HG03095 (cell line): Measurements from ENCODE around the gene KCMF1.
"Not testable (repeated sequence)": the region's sequence is repeated elsewhere in the genome, so short reads cannot be mapped to it uniquely, and the experiment has no call there.

Experiments used
- ATAC-seq: cut with Tn5 transposase; IDR thresholded peaks from one replicate; pipeline ENCODE4 v1.9.1; 2021; ENCODE audit warnings: moderate library complexity; ENCODE audit not compliant: unreplicated experiment

Gene KCMF1

DNA sequence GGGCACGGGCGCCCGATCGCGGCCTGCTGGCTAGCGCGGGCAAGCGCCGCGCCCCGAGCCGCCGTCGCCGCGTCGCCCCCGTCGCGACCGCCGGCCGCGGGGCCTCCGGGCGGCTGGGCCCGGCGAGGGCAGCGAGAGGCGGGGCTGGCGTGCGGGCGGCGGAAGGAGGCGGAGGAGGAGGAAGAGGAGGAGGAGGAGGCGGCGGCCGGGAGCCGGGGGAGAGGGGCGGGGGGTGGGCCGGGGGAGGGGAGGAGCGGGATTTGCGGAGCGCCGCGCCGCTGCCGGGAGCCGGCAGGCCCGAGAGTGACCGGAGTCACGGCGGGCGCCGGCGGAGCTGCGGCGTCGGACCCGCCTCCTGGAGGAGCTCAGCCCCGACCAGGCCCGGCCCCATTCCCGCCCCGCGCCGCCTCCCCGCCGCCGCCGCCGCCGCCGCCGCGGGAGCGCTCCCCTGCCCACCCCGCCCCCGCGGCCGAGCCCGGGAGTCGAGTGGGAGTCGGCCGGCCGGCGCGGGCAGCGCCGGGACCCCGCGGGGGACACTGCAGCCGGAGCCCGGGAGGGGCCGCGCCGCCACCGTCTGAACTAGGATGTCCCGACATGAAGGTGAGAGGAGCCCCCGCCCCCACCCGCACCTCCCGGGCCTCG is at the start of gene KCMF1:
Gene KCMF1 (plus strand): TSS at position 294 of the 642 bp plus-strand sequence. CDS start 291 bp downstream, at position 585.
- peak; percentile 51 for ATAC-seq

DNA sequence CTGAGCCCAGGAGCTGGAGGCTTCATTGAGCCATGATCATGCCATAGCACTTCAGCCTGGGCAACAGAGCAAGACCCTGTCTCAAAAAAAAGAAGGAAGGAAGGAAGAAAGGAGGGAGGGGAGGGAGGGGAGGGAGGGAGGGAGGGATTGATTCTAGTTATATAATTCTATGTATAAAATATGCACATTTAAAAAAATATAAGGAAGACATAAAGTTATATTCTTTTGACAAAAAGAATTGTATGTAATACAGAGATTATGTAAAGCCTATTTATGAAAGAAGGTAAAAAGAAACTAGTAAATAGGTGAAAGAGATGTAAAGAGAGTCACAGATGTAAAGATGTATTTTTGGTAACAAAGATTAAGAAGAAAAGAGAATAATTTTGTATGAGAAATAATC is 48.0 kb upstream of the KCMF1 start:
- no peak for ATAC-seq

DNA sequence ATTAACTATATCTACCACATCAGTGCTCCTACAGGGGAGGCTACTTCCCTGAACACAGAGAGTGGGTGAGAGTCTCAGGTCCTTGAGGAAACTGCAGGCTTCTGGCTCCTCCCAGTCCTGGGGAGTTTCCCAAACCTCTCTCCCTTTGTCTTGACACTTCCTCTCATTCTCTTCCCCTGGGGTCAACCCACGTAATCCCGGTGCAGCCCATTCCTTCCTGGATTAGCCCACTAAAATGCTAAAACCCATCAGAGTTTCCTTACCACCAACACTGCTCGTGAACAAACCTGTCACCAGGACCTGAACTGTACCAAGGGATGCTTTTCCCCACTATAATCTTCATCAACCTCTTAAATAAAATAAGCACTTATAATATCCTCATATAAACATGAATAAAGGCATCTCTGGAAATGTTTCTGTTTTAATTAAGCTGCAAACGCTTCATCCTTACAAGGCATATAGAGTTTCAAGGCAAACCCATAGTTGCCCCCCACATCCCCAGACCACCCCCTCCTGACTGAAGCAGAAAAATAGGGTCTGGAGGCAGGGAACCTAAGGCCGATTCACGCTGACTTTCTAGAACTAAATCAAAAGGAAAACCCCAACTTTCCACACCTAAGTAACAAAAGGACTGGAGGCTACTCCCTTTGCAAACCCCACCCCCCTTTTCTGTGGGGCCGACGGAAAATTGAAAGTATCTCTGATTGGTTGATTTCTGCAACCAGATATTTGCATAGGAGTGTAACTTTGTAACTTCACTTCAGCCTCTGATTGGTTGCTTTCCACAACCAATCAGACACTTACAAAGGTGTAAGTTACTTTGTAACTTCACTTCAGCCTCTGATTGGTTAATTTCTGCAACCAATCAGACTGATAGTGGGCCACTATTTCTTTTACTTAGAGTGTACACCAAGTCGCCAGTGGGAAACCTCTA is 46.5 kb upstream of the KCMF1 start:
- no peak for ATAC-seq

DNA sequence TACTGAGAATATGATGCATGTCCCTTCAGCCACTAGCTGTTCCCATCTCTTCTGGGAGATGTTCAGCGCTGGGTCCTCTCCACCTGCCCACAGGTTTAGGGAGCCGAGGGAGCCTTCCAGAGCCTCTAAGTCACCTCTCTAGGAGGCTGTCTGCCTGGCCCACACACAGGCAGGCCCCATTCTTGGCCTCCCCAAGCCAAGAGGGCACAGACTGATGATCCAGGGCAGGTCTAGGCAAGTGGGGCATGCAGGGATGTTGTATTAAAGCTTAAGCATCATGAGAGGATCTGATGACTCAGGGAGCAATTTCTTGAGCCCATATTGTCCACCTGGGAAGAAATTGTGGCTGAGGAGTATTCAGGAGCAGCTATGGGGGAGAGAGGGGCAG is 45.6 kb upstream of the KCMF1 start:
- peak; percentile 1 for ATAC-seq

DNA sequence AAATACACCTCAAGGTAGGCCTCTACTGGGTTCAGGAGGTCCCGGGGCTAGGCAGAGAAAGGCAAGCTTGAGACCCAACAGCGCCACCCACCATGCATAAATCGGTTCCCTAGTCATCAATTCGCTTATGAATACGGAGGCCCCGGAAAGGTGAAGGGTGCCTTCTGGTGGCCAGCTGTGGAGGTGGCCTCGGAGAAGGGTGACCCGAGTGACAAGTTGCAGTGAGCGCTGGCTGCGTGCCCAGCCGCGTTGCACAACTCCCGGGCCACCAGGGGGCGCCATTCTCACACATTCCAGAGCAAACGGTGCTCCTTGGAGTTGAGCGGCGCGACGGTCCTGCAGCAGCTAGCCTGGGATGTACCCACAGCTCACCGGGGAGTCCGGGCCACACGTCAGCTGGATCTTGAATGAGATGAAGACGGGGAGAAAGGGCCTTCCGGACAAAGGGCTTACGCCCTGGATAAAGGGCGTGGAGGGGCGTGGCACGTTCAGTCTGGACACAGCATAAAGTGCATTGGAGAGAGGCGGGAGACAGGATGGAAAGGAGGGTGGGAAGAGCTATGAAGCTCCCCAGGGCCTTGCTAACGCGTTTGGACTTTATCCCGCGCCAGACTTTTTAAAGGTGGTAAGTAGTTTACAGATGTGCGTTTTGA is 45.1 kb upstream of the KCMF1 start:
- peak; percentile 80 for ATAC-seq

DNA sequence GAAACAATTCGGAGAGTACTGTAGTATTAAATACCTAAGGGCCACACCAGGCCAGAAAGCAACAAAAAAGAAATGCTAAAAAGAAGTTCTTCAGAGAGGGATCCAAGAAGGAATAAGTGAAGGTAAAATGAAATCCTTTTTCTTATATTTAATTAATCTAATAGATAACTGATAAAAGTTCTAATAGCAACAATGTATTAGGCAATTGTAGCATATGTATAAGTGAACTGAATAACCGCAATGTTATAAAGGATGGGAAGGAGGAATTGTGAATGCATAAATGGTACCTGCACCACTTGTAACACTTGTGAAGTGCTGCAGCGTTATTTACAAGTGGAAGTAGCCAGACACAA is 43.7 kb upstream of the KCMF1 start:
- no peak for ATAC-seq

DNA sequence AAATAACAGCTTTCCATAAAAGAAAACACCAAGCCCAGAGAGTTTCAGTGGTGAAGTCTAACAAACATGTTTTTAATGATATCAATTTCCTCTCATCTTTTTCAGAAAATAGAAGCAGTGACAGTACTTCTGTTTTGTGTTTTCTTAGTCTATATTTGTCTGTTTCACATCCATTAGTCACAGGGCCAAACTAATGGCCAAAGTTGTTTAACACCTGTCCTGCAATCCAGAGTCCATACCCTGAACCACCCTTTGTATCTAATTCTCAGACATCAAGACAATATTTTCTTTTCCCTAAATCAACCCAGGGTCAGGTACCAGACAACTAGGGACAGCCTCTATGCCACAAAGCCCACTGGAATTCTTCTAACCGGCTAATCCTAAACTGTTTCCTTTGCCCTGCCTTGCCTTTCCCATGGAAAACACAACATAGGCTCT is 39.6 kb upstream of the KCMF1 start:
- peak; percentile 74 for ATAC-seq

DNA sequence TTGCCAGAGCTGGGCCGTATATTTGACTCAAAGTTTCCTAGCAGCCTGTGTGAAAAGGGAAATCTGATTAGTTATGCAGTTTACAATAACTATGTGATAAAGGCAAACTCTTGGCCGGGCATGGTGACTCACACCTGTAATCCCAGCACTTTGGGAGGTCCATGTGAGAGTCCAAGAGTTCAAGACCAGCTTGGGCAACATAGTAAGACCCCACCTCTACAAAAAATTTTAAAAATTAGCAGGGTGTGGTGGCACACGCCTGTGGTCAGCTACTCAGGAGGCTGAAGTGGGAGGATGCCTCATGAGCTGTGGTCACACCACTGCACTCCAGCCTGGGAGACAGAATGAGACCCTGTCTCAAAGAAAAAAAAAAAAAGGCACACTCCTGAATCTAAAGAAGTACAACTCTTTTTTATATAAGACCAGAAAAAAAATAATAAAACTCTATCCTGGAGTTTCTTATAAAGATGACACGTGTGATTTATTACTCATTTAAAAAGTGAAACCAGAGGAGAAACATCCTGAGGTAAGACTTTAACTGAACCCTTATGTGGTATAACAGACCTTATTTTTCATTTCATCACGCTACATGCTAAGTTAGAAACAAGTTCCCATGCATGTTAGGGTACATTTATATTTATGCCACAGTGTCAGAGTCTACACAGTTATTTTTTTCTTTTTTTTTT is 32.6 kb upstream of the KCMF1 start:
- peak; percentile 32 for ATAC-seq

DNA sequence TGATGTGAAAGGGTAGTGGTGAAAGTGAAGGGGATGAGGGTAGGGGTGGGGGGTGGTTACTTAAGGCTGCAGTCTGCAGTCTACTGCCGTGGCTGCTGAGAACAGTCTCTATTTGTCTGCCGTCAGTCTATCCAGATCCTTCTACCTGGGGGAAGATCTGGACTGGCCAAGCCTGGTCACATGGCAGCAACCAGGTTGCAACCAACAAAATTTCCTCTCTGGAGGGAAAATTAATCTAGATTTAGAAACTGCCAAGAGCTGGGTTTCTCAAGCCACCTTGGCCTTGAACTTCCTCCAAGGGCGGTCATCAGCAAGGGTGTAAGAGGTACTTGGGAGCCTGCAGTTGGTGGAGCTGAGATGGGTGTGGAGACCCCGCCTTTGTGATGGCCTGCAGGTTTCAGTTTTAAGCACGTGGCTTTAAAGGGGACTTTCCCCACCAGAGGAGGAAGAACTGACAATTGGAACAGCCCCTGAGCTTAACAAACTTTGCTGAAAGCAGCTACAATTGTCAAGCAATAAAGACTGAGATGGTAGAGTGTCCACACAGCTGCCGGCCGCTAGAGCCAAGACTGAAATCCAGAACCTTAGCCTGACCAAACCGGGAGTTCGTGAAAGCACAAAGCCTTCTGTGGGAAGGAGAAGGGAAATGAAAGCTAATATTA is 31.4 kb upstream of the KCMF1 start:
- ATAC-seq, result peak; percentile 72

DNA sequence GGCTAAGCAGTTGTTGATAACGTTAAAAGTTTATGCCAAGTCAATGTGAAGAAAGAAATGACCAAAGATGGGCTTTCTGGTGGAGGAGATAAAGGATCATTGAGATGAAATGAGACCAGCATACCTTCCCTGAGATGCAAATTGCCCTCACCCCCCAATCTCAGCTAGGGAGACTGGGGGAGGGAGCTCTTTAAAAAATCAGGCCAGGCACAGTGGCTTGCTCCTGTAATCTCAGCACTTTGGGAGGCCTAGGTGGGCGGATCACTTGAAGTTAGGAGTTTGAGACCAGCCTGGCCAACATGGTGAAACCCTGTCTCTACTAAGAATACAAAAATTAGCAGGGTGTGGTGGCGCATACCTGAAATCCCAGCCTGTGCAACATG is 30.9 kb upstream of the KCMF1 start:
- ATAC-seq, result peak; percentile 2

DNA sequence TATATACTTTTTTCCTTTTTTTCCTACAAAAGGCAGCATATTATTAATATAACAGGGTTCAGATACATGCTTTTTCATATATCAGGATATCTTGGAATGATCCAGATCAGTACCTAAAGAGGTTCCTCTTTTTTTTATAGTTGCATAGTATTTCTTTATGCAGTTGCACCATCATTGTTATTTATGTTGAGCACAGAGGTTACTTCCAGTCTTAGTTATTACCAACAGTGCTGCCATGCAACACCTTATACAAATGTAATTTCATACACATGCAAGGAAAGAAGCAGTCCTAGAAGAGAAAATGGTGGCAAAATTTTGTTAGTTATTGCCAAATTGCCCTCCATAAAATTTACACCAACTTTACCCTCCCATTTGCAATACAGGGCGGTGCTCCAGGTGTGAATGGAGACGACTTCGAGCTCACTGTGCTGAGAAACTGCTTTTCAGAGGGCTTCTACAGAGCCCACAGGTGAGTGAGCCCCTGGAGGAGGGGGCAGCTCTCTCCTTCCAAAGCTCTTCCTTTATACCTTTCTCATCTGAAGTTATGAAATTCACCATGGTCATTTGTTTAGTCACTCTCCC is 30.0 kb upstream of the KCMF1 start:
- ATAC-seq, result no peak

DNA sequence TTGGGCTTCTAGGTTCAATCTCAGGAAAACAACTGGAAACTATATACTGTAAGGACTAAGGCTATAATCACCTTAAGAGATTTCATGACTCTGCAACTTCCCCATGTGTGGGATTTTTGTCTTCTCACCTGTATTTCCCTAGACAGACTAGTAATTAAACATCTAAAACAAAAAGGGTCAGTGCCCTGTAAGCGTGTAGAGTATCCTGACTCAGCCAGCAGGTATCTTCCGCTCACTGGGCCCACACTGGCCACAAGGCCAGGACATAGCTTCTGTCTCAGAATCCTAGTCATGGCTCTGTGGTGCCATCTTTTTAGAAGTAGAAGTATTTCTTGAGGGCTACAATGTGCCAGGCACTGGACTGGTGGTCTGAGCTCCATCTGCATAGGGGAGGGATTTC is 28.8 kb upstream of the KCMF1 start:
- ATAC-seq, result no peak

DNA sequence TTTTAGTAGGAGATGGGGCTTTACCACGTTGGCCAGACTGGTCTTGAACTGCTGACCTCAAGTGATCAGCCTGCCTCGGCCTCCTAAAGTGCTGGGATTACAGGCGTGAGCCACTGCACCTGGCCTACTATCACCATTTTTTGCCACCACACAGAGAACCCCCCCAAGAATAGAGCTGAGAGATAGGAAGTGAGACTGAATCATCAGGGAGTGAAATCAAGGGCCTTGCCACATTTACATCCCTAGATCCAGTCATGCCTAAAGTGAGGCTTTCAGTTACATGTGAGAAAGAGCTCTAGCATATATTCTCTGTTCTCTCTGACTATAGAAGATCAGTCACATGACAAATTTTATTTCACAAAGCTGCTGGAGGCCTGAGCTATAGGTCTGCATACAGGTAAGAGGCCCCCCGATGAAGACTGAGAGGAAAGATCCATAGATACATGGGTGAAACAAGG is 28.0 kb upstream of the KCMF1 start:
- ATAC-seq, result peak; percentile 39

DNA sequence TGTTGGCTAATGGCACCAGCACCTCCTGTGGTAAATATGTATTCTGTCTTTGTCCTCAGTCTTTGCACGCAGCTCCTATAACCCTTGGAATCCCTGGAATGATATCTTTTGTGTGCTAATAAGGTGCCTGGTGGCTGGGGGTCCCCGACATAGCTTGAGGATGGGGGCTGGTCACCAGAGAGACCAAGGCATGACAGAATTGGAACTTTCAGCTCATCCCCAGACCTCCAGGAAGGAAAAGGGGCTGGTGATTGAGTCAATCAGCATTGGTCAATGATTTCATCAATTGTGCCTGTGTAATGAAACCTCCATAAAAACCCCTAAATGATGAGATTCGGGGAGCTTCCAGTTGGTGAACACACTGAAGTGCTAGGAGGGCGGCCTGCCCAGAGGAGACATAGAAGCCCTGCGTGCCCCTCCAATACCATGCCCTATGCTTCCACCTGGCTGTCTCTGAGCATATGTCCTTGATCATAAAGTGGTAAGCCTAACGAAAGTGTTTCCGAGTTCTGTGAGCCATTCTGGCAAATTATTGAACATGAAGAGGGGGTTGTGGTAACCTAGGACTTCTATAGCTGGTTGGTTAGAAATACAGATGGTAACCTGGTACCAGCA is 26.6 kb upstream of the KCMF1 start:
- ATAC-seq, result no peak

DNA sequence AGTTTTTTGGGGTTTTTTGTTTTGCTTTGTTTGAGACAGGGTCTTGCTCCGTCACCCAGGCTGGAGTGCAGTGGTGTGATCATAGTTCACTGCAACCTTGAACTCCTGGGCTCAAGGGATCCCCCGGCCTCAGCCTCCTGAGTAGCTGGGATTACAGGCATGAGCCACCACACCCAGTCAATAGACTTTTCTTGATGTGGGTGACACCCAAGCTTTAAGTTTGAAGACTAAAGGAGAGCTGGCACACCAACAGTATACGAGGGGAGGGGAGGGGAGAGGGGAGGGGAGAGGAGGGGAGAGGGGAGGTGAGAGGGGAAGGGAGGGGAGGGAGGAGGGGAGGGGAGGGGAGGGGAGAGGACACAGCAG is 25.1 kb upstream of the KCMF1 start:
- not testable (repeated sequence) for ATAC-seq

DNA sequence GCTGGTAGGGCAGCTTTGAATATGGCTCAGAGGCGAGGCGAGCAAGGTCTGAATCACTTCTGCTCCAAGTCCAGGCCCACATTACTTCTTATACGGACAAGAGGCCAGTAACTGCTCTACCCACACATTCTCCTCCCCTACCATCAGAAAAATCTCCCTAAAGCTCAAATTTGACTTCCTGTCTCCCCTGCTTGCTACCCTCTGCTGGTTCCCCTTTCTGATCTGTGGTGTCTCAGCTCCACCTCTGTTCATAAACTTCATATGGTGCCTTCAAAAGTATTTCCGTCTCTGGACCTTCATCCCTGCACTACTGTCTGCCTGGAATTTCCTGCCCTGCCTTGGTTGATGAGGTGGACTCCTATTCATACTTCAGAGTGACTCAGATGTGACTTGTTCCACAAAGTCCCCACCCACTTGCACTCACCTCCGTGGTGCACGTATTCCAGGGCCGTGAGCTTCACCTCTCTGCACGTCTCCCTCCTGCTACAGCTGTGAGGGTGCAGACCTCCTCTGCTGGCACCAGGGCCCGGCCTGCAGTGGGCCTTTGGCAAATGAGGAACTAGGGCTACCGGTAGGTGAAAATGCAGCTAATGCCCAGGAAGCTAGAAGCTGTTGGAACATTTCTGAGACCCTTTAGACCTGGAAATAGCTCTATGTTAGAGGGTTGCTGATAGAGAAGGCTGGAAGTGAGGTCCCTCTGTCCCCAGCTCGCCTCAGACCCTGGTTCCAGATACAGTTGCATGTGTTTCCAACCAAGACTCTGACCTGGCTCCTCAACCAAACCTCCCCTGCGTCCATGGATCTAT is 24.6 kb upstream of the KCMF1 start:
- peak; percentile 68 for ATAC-seq

DNA sequence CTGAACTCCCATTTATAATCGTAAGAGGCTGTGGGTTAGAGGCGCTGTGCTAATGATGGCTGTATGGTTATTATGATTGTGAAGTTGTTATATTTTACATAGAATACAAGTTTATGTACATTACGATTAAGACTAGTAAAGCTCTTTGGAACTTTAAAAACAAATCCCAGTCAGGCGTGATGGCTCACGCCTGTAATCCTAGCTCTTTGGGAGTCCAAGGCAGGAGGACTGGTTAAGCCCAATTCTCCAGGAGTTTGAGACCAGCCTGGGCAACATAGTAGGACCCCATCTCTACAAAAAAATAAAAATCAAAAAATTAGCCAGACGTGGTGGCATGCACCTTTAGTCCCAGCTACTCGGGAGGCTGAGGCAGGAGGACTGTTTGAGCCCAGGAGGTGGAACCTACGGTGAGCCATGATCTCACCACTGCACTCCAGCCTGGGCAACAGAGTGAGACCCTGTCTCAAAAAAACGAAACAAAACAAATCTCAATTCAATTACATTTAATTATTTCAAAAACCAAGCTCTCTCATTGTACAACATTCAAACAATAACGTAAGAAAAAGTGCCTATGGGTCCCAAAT is 23.9 kb upstream of the KCMF1 start:
- no peak for ATAC-seq

DNA sequence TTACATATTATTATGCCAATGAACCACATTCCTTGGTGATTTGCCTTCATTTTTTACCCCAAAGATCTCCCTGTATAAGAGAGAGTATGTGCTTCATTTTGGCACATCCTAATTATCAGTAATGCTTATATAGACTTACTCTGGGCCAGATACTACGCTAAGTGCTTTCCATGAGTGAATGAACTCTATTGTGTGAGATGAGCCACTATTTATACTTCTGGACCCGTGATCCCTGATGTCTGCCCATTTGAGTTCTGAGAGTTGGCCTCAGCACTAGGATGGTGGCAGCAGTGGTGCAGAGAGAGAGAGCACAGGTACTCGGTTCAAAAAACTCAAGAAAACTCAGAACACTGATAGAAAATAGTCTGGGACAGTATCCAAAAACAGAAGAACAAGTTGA is 17.4 kb upstream of the KCMF1 start:
- no peak for ATAC-seq

DNA sequence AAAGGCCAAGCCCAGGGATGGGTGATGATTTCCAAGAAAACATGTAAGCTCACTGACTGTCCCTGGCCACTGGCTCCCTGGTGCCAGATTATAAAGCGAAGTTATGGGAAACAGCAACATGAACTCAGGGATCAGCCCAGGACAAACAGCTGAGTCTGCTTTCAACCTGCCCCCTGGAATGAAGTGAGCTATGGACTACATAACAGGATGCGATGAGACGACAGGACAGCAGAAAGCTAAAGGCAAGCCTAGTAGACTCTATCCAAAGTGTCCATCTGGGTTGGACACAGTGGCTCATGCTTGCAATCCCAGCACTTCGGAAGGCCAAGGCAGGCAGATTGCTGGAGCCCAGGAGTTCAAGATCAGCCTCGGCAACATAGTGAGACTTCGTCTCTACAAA is 16.6 kb upstream of the KCMF1 start:
- no peak for ATAC-seq
